CD8-positive, alpha-beta memory T cell (primary cell): ENCODE results near the gene ENOX1. TPM values are rescaled to one million over a fixed set of nuclear protein-coding genes. Genes with fewer than 3 reads are reported as not detected.

Experiments used
- CTCF ChIA-PET: fragments of 350-600 bp; sonication (Branson Sonifier 250); formaldehyde crosslinking; loops from one replicate; lab custom pipeline; 2021; ENCODE audit warnings: antibody characterized with exemption; lab: Charles Lee
- POLR2A ChIA-PET: fragments of 350-600 bp; sonication (Branson Sonifier 250); formaldehyde crosslinking; loops from one replicate; lab custom pipeline; 2021; ENCODE audit warnings: antibody characterized with exemption; lab: Charles Lee
- DNase-seq, 5 donors: peaks; one replicate each; pipeline versions ENCODE4 v3.0.0 to v3.0.0-alpha.2; 2020 to 2022; ENCODE audit warnings: mixed read lengths in 1 of 5
- H3K27ac ChIP-seq: one replicate; pipeline ENCODE4 v1.7.0; 2013; ENCODE audit warnings: low read depth, mild to moderate bottlenecking, low read length, moderate library complexity
- H3K27me3 ChIP-seq: 2 replicates; pipeline ENCODE4 v1.7.0; 2013; ENCODE audit warnings: low read length, mild to moderate bottlenecking; ENCODE audit not compliant: insufficient read depth, poor library complexity, severe bottlenecking
- H3K36me3 ChIP-seq: 2 replicates; pipeline ENCODE4 v1.7.0; 2013; ENCODE audit warnings: mild to moderate bottlenecking, low read length, moderate library complexity; ENCODE audit not compliant: insufficient read depth
- H3K4me1 ChIP-seq: 2 replicates; pipeline ENCODE4 v1.7.0; 2013; ENCODE audit warnings: mild to moderate bottlenecking, low read length, moderate library complexity; ENCODE audit not compliant: insufficient read depth
- H3K4me3 ChIP-seq: 2 replicates; pipeline ENCODE4 v1.7.0; 2013; ENCODE audit warnings: mild to moderate bottlenecking, low read length
- H3K9me3 ChIP-seq: 2 replicates; pipeline ENCODE4 v1.7.0; 2013; ENCODE audit warnings: mild to moderate bottlenecking, low read length
- H3K27ac Mint-ChIP-seq, 8 donors: one replicate each; pipeline ENCODE4 v1.8.0; 2020 to 2021; ENCODE audit warnings: mixed read lengths in 8 of 8, mild to moderate bottlenecking in 6 of 8, inconsistent platforms in 3 of 8, moderate library complexity in 3 of 8
- H3K27me3 Mint-ChIP-seq, 2 donors: one replicate each; pipeline ENCODE4 v1.8.0; 2020 to 2021; ENCODE audit warnings: mixed read lengths in 2 of 2, mild to moderate bottlenecking in 1 of 2, moderate library complexity in 1 of 2
- H3K36me3 Mint-ChIP-seq, 3 donors: one replicate each; pipeline ENCODE4 v1.8.0; 2020 to 2021; ENCODE audit warnings: mixed read lengths in 3 of 3, inconsistent platforms in 1 of 3, mild to moderate bottlenecking in 1 of 3
- H3K4me1 Mint-ChIP-seq, 3 donors: one replicate each; pipeline ENCODE4 v1.8.0; 2020 to 2021; ENCODE audit warnings: mixed read lengths in 3 of 3, inconsistent platforms in 1 of 3, mild to moderate bottlenecking in 1 of 3
- H3K4me3 Mint-ChIP-seq, 7 donors: one replicate each; pipeline ENCODE4 v1.8.0; 2020 to 2021; ENCODE audit warnings: mixed read lengths in 7 of 7, mild to moderate bottlenecking in 6 of 7, moderate library complexity in 4 of 7, inconsistent platforms in 2 of 7
- H3K9me3 Mint-ChIP-seq, 5 donors: one replicate each; pipeline ENCODE4 v1.8.0; 2020 to 2022; ENCODE audit warnings: mixed read lengths in 5 of 5, mild to moderate bottlenecking in 3 of 5, moderate library complexity in 2 of 5, inconsistent platforms in 1 of 5
- polyA plus RNA-seq: library from polyadenylated mRNA; unstranded; fragments of 300-500 nt; fragmentation: Illumina TruSeq; gene quantifications from one replicate; pipeline ENCODE4 v1.2.3, GENCODE V29; 2021
- total RNA-seq, 2 experiments: library from RNA; stranded (reverse); gene quantifications; one replicate each; pipeline ENCODE4 v1.2.3, GENCODE V29; 2021

ENOX1 gene
- total and polyA plus RNA-seq, 3 experiments from 2014 or later = 0.18 to 0.29 TPM; not detected in 1

DNA sequence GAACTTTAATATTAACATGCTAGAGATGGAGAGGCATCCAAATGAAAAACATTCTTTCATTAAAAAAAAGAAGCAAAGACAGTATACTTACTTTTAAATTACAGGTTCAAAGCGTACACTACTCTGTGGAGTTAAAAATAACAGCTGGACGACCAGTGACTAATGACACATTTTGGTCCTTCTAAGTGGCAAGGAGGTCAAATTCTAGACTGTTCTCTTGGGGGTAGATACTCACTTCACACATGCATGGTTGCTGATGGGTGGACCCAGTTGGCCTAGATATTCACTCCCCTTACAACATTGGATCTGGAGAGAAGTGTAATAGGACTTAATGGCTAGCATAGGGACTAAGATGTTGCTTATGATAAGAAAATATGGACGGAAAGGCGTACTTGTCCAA, 461.1 kb downstream of the ENOX1 start:
- H3K4me3 Mint-ChIP-seq = no peak overlapping the region
- H3K36me3 Mint-ChIP-seq = peaks cover 0 to 1% (median 0%) of the 10 kb centered on the region in 3 donors
- CTCF ChIA-PET = no interaction called here
- Histone ChIP-seq H3K4me1 (no peaks in the 10 kb centered on the region), H3K27ac (no peak overlapping the region), H3K9me3 (no peaks in the 10 kb centered on the region), H3K4me3 (no peak overlapping the region), H3K36me3 (no peaks in the 10 kb centered on the region), H3K27me3 (no peaks in the 10 kb centered on the region)
- no peak for DNase-seq
- POLR2A ChIA-PET = no interaction called here
- H3K4me1 Mint-ChIP-seq = no peaks in the 10 kb centered on the region
- no peaks in the 10 kb centered on the region for H3K9me3 Mint-ChIP-seq
- peaks cover 0 to 22% of the 10 kb centered on the region in 2 donors for H3K27me3 Mint-ChIP-seq
- no peak overlapping the region for H3K27ac Mint-ChIP-seq

DNA sequence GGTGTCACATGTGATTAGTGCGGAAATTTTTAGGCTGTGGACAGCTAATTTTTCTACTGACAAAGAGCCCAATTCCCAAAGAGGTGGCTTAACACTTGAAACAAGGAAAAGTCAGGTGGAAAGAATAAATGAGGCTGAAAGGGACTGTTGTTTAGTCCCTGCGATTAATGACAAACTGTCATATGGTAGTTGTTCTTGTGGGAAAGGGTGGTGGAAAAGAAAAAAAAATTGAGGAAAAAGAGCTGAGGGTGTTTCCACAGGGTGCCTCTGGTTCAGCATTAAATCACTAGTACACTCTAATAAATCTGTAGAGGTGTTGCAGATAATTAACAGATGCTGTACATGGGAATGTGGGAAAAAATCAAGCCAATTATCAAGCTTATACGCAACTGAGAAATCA, 462.6 kb downstream of the ENOX1 start:
- no peak for DNase-seq
- ChIA-PET POLR2A (no interaction called here), CTCF (no interaction called here)
- Histone ChIP-seq H3K36me3 (no peaks in the 10 kb centered on the region), H3K4me1 (no peaks in the 10 kb centered on the region), H3K27me3 (no peaks in the 10 kb centered on the region), H3K9me3 (no peaks in the 10 kb centered on the region), H3K27ac (no peak overlapping the region), H3K4me3 (no peak overlapping the region)
- H3K4me3 Mint-ChIP-seq = no peak overlapping the region
- no peak overlapping the region for H3K27ac Mint-ChIP-seq
- H3K9me3 Mint-ChIP-seq = no peaks in the 10 kb centered on the region
- H3K27me3 Mint-ChIP-seq = peaks cover 5 to 23% of the 10 kb centered on the region in 2 donors
- peaks cover 0 to 1% (median 0%) of the 10 kb centered on the region in 3 donors for H3K36me3 Mint-ChIP-seq
- H3K4me1 Mint-ChIP-seq = no peaks in the 10 kb centered on the region

DNA sequence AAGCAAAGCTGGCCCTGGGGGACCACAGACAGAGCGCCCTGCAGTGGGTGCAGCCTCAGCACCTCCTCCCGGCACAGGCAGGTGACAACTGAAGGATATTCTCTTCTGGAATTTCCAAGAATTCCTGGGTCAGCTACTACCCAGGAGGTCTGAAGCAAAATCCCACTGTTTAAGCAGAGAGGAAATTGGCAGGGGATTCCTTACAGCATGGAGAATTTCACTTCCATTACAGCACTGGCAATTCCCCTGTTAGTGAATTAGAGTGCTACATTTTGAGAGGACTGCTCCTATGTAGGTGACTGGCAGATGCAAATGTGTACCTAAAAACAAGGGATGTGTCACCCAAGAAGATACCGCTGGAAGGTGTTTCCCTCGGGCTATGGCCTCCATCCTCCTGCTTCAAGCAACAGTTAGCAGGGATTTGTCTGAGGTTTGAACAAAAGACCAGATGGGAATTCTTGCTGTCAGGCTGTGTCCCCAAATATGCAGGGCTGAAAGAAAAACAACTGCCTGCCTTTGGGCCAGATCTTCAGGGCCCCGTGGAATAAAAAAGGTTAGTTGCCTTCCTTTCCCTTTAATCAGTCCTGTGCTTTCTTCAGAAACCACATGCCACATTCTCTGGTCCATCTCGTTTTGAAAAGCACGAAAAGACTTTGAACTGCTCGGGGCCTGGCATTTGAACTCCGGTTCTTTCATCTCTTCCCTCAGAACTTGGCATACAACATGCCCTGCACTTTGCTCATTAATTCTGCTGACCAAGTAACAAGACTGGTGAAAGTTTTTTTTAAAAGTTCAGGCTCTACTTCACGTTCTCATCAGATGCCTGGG, 466.9 kb downstream of the ENOX1 start:
- Mint-ChIP-seq H3K4me1 (no peaks in the 10 kb centered on the region), H3K9me3 (peaks cover 0 to 2% (median 0%) of the 10 kb centered on the region in 5 donors), H3K4me3 (no peak overlapping the region), H3K36me3 (no peaks in the 10 kb centered on the region), H3K27me3 (peaks cover 8 to 35% of the 10 kb centered on the region in 2 donors), H3K27ac (no peak overlapping the region)
- no peaks in the 10 kb centered on the region for H3K9me3 ChIP-seq
- H3K27me3 ChIP-seq = no peaks in the 10 kb centered on the region
- CTCF ChIA-PET = no interaction called here
- no peak overlapping the region for H3K4me3 ChIP-seq
- no peaks in the 10 kb centered on the region for H3K36me3 ChIP-seq
- POLR2A ChIA-PET = no interaction called here
- H3K4me1 ChIP-seq = no peaks in the 10 kb centered on the region
- no peak overlapping the region for H3K27ac ChIP-seq
- no peak for DNase-seq

DNA sequence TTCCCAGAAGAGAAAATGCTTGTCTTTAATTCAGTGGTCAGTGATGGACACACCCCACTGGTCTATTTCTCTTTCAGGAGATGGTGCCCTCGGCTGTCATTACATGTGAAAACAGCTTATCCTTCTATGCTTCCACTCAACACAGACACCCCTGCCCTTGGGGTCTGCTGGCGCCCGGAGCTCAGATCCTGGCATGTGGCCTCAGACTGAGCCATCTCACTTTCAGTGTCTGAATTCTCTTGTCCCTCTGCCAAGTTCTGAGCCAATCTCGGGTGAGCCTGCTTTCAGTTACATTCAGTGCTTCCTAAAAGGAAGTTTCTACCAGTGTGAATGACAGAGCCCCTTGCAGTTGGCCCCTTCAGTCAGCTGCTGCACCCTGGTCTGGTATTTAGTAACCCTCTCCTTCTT, 469.8 kb downstream of the ENOX1 start:
- ChIA-PET CTCF (no interaction called here), POLR2A (no interaction called here)
- H3K27me3 ChIP-seq = no peaks in the 10 kb centered on the region
- no peaks in the 10 kb centered on the region for H3K36me3 ChIP-seq
- no peak overlapping the region for H3K27ac Mint-ChIP-seq
- H3K27me3 Mint-ChIP-seq = peaks cover 8 to 33% of the 10 kb centered on the region in 2 donors
- no peaks in the 10 kb centered on the region for H3K36me3 Mint-ChIP-seq
- H3K9me3 ChIP-seq = no peaks in the 10 kb centered on the region
- H3K4me1 Mint-ChIP-seq = no peaks in the 10 kb centered on the region
- H3K27ac ChIP-seq = no peak overlapping the region
- no peaks in the 10 kb centered on the region for H3K4me1 ChIP-seq
- no peak for DNase-seq
- no peak overlapping the region for H3K4me3 ChIP-seq
- peaks cover 0 to 2% (median 0%) of the 10 kb centered on the region in 5 donors for H3K9me3 Mint-ChIP-seq
- no peak overlapping the region for H3K4me3 Mint-ChIP-seq

DNA sequence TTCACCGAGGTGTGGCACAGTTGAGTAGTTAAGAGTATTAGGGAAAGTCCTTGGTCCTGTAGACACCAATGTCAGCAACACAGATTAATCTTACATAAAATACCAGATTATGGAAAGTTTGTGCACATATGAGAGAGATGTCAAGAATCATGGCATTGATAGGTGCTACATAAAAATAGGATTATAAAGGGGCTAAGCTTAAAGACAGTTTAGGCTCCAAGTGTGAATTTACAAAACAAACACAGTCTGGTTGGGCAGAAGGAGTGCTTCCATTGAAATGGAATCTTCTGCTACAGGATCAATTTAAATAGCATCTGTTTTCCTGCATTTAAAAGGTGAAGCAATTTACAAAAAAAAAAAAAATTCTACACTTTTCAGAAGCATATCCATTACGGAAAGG, 470.5 kb downstream of the ENOX1 start:
- Mint-ChIP-seq H3K9me3 (peaks cover 0 to 2% (median 0%) of the 10 kb centered on the region in 5 donors), H3K27me3 (peaks cover 8 to 33% of the 10 kb centered on the region in 2 donors), H3K4me1 (no peaks in the 10 kb centered on the region), H3K36me3 (no peaks in the 10 kb centered on the region), H3K4me3 (no peak overlapping the region), H3K27ac (peak overlapping the region in 1 of 8 donors; percentile 46)
- no peak for DNase-seq
- no peaks in the 10 kb centered on the region for H3K27me3 ChIP-seq
- H3K36me3 ChIP-seq = no peaks in the 10 kb centered on the region
- ChIA-PET POLR2A (no interaction called here), CTCF (no interaction called here)
- H3K4me1 ChIP-seq = no peaks in the 10 kb centered on the region
- no peaks in the 10 kb centered on the region for H3K9me3 ChIP-seq
- no peak overlapping the region for H3K27ac ChIP-seq
- H3K4me3 ChIP-seq = no peak overlapping the region

DNA sequence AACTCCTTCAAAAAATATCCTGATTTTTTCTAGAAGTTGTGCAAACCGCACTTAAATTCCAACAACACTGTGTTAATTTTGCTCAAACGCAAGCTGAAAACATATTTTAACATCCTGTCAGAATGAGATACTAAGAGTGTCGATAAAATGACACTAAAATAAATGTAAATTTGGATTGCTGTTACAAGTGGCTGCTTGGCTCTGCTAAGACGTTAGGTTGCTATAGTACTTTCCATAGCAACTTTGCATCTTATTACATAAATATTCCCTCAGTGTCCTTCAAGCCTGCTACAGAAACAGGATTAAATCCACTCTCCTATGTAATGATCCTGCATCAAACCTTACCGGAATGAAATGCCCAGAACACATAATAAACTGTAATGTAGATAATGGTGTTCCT, 471.2 kb downstream of the ENOX1 start:
- Histone ChIP-seq H3K27me3 (no peaks in the 10 kb centered on the region), H3K4me1 (no peaks in the 10 kb centered on the region), H3K4me3 (no peak overlapping the region), H3K27ac (no peak overlapping the region), H3K9me3 (no peaks in the 10 kb centered on the region), H3K36me3 (no peaks in the 10 kb centered on the region)
- no peak overlapping the region for H3K4me3 Mint-ChIP-seq
- H3K27me3 Mint-ChIP-seq = peaks cover 8 to 30% of the 10 kb centered on the region in 2 donors
- POLR2A ChIA-PET = no interaction called here
- no peak for DNase-seq
- H3K9me3 Mint-ChIP-seq = peaks cover 0 to 2% (median 0%) of the 10 kb centered on the region in 5 donors
- no peaks in the 10 kb centered on the region for H3K4me1 Mint-ChIP-seq
- H3K27ac Mint-ChIP-seq = no peak overlapping the region
- no peaks in the 10 kb centered on the region for H3K36me3 Mint-ChIP-seq
- CTCF ChIA-PET = no interaction called here

DNA sequence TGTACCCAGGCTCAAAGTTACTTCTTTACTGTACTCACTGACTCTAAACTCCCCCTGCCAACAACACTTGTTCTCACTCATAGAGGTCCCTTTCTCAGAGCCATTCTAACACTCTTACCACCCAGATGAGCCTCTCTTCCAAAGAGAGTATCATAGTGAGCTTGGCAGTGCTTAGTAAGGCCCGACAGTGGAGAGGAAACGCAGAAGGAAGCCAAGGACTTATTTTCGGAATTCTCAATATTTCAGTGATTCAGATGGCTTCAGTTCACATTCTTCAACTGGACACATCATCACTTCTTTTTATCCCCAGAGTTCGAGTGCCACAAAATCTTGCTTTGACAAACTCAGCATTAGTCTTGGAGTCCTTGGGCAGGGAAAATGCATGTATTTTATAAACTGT, 477.5 kb downstream of the ENOX1 start:
- CTCF ChIA-PET = no interaction called here
- Histone ChIP-seq H3K27ac (no peak overlapping the region), H3K27me3 (peaks cover 3% of the 10 kb centered on the region), H3K4me3 (no peak overlapping the region), H3K4me1 (no peaks in the 10 kb centered on the region), H3K9me3 (no peaks in the 10 kb centered on the region), H3K36me3 (no peaks in the 10 kb centered on the region)
- Mint-ChIP-seq H3K9me3 (no peaks in the 10 kb centered on the region), H3K4me3 (no peak overlapping the region), H3K36me3 (no peaks in the 10 kb centered on the region), H3K27me3 (peaks cover 3 to 41% of the 10 kb centered on the region in 2 donors), H3K4me1 (no peaks in the 10 kb centered on the region), H3K27ac (no peak overlapping the region)
- POLR2A ChIA-PET = no interaction called here
- DNase-seq = no peak

DNA sequence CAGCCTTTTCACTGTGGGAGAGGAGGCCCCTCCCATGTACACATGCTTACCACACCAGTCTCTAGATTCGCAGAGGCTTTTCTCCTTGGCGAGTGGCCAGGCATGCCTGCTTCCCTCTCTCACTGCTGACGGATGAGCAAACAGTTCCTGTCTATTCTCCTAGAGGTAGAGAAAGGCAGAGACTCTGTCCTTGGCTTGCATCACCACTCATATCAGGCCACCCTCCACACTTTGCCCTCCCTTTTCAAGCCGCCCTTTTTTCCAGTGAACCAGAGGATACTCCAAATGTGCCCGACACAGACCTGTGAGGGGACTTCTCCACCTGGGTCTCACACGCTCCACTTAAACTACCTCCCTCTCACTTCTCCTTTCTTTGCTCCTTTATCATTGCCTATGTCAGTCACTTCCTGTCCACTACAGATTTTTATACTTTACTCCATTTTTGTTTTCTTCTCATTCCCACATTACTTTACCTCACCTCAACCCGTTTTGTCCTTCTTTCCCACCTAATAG, 478.8 kb downstream of the ENOX1 start:
- no peak for DNase-seq
- Histone ChIP-seq H3K4me3 (no peak overlapping the region), H3K27me3 (peaks cover 3% of the 10 kb centered on the region), H3K36me3 (no peaks in the 10 kb centered on the region), H3K4me1 (no peaks in the 10 kb centered on the region), H3K27ac (no peak overlapping the region), H3K9me3 (no peaks in the 10 kb centered on the region)
- H3K9me3 Mint-ChIP-seq = no peaks in the 10 kb centered on the region
- ChIA-PET CTCF (no interaction called here), POLR2A (no interaction called here)
- H3K4me3 Mint-ChIP-seq = no peak overlapping the region
- no peak overlapping the region for H3K27ac Mint-ChIP-seq
- no peaks in the 10 kb centered on the region for H3K4me1 Mint-ChIP-seq
- peaks cover 5 to 40% of the 10 kb centered on the region in 2 donors for H3K27me3 Mint-ChIP-seq
- H3K36me3 Mint-ChIP-seq = no peaks in the 10 kb centered on the region
